HepG2 (cell line): ENCODE data around the gene LIPE.

ENCODE experiments used
- CBX5 ChIP-seq: sonication (generic); formaldehyde crosslinking; IDR thresholded peaks from 2 replicates; pipeline ENCODE4 v1.4.0; 2020; ENCODE audit warnings: missing genetic modification reagents, borderline replicate concordance
- CTCF ChIP-seq: sonication (generic); formaldehyde crosslinking; IDR thresholded peaks from 2 replicates; pipeline ENCODE4 v1.5.0; 2020; ENCODE audit warnings: mild to moderate bottlenecking, missing genetic modification reagents, moderate library complexity
- FOXA1 ChIP-seq, 2 experiments: fragments of 450-650 bp in 1 of 2; sonication (generic) in 1 of 2; formaldehyde crosslinking in 1 of 2; IDR thresholded peaks; 2 replicates each; pipeline versions ENCODE4 v1.4.0 to v1.6.1; 2016 to 2020; ENCODE audit warnings: missing genetic modification reagents in 1 of 2
- NR1H2 ChIP-seq: sonication (generic); formaldehyde crosslinking; IDR thresholded peaks from 2 replicates; pipeline ENCODE4 v1.8.1; 2022; ENCODE audit warnings: low read depth, missing genetic modification reagents, borderline replicate concordance

DNA sequence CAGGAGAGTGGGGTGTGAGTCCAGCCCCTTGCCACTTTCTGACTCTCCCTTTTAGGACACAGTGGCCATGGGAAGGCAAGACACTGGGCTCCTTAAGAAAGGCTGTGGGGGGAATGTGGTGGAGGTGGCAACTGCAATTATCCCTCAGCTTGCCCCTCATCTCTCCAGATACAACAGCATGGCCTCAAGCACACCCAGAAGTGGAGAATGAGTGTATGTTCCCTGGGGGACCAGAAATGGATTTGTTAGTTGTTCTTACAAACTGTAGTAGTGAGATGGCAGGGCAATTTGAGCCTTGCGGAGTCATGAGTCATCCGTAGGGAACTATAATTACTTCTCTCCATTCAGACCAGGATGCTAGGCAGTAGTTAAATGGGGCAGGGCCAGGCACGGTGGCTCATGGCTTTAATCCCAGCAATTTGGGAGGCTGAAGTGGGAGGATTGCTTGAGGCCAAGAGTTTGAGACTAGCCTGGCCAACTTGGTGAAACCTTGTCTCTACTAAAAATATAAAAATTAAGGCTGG lies 41.1 kb upstream of the LIPE start:
- no peak for TF ChIP-seq CTCF (CRISPR knock-in tag)
- TF ChIP-seq FOXA1 (IDR thresholded peaks at IDR 0.05), result no peak
- no peak for TF ChIP-seq FOXA1 (CRISPR knock-in tag; IDR thresholded peaks at IDR 0.05)
- TF ChIP-seq NR1H2 (CRISPR knock-in tag), result no peak
- no peak for TF ChIP-seq CBX5 (CRISPR knock-in tag)
